ENCODE data around the gene HPX. TPM values are rescaled to one million over a fixed set of nuclear protein-coding genes. Genes with fewer than 3 reads are reported as not detected.

Gene HPX
- total and polyA plus RNA-seq, 2 of the 13 experiments (the other 11 are each of a cell fraction or from before 2014, with no cell fraction given) = 9.2 to 57.4 TPM

DNA sequence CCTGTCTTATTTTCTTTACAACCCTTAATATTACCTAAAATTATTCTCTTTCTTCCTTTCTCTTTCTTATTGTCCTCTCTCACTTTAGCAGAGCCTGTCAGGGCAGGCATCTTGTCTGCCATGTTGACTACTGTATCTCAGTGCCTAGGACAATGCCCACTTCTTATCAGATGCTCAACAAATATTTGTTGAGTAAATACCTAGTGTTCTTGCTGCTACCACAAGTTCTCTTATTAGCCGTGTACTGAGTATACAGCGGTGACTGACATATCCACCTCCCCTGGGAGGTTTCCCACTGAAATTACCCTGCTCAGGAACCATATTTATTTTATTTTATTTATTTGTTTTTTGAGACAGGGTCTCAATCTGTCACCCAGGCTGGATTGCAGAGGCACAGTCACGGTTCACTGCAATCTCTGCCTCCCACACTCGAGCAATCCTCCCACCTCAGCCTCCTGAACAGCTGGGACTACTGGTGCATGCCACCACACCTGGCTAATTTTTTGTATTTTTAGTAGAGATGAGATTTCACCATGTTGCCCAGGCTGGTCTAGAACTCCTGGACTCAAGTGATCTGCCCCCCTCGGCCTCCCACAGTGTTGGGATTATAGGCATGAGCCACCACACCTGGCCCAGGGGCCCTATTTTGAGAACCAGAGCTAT, 6.7 kb downstream of the HPX start (continued):
- TF ChIP-seq ZMYM4 (CRISPR knock-in tag; IDR thresholded peaks at IDR 0.05) = no peak
- TF ChIP-seq FOXM1 (CRISPR knock-in tag; IDR thresholded peaks at IDR 0.05) = no peak

DNA sequence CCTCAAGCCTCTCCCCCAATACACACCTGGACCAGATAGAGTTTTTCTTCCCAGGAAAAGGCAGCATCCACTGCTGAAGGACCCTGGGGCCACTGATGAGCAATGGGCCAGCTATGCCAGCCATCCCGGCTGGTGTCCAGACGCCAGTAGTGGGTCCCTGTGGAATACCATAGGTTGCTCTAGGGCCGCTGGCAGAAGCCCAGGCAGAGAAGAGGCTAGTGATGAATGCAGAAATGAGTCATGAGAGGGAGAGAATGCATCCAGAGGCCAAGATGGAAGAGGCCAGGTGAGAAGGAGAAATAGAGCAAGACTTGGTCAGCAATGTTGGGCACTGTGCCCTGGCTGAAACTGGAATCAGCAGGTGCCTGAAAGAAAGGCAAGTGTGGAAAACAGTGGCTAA, 8.9 kb downstream of the HPX start:
- H3K4me2 ChIP-seq (ENCODE audit: low read depth, low read length) = no peak overlapping the region
- H3K4me1 ChIP-seq (ENCODE audit: insufficient read depth, low read length) = 0 out of 2 replicates have a peak, but pooled peaks cover 4% of the 10 kb centered on the region
- no peaks in the 10 kb centered on the region for H3K36me3 ChIP-seq (replicated peaks in 1 of 2; ENCODE audit: control insufficient read depth in 1 of 2, insufficient read depth in 2 of 2, low read length in 2 of 2)
- DNase-seq (ENCODE audit: low spot score) (no peak), ATAC-seq (no peak), FAIRE-seq (no peak)
- no peak overlapping the region for H2AFZ ChIP-seq (ENCODE audit: low read length)
- no peaks in the 10 kb centered on the region for H3K79me2 ChIP-seq (ENCODE audit: insufficient read depth, low read length)
- intact Hi-C loops (cut with micrococcal nuclease; ENCODE audit: unreplicated experiment) = no loop called here
- H3K9ac ChIP-seq (ENCODE audit: insufficient read depth, low read depth, low read length) = no peak overlapping the region
- no peak overlapping the region for H3K27ac ChIP-seq (ENCODE audit: extremely low read length, insufficient read depth, low read length)
- ChIA-PET POLR2A (no interaction called here), CTCF (ENCODE audit: low intra/inter-chr PET ratio, low total read pairs) (no interaction called here)
- no TSS peak for BruUV-seq (replicated peaks)
- in situ Hi-C loops (cut with HindIII; ENCODE audit: extremely low pct_ligation_motif_present, low pct_unique_long_range_greater_than_20kb) = no loop called here
- no peaks in the 10 kb centered on the region for H4K20me1 ChIP-seq (ENCODE audit: insufficient read depth, low read length)
- no peak overlapping the region for H3K4me3 ChIP-seq (replicated peaks in 1 of 3; ENCODE audit: insufficient read depth in 1 of 3, low read depth in 2 of 3, low read length in 3 of 3)
- H3K27me3 ChIP-seq (ENCODE audit: control insufficient read depth in 1 of 2, insufficient read depth in 2 of 2, low read length in 2 of 2) = no peaks in the 10 kb centered on the region
- 90% methylated on average over 3 of the region's 3 CpGs for WGBS (ENCODE audit: low lambda C conversion rate)
- no peaks in the 10 kb centered on the region for H3K9me3 ChIP-seq (ENCODE audit: low read length)
- no peak for TF ChIP-seq ZNF501 (CRISPR knock-in tag; IDR thresholded peaks at IDR 0.05)
- no peak for TF ChIP-seq ZBTB1 (CRISPR knock-in tag; IDR thresholded peaks at IDR 0.05; ENCODE audit: borderline replicate concordance)
- TF ChIP-seq, protein P1, sequence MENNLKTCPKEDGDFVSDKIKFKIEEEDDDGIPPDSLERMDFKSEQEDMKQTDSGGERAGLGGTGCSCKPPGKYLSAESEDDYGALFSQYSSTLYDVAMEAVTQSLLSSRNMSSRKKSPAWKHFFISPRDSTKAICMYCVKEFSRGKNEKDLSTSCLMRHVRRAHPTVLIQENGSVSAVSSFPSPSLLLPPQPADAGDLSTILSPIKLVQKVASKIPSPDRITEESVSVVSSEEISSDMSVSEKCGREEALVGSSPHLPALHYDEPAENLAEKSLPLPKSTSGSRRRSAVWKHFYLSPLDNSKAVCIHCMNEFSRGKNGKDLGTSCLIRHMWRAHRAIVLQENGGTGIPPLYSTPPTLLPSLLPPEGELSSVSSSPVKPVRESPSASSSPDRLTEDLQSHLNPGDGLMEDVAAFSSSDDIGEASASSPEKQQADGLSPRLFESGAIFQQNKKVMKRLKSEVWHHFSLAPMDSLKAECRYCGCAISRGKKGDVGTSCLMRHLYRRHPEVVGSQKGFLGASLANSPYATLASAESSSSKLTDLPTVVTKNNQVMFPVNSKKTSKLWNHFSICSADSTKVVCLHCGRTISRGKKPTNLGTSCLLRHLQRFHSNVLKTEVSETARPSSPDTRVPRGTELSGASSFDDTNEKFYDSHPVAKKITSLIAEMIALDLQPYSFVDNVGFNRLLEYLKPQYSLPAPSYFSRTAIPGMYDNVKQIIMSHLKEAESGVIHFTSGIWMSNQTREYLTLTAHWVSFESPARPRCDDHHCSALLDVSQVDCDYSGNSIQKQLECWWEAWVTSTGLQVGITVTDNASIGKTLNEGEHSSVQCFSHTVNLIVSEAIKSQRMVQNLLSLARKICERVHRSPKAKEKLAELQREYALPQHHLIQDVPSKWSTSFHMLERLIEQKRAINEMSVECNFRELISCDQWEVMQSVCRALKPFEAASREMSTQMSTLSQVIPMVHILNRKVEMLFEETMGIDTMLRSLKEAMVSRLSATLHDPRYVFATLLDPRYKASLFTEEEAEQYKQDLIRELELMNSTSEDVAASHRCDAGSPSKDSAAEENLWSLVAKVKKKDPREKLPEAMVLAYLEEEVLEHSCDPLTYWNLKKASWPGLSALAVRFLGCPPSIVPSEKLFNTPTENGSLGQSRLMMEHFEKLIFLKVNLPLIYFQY (CRISPR knock-in tag; IDR thresholded peaks at IDR 0.05; ENCODE audit: borderline replicate concordance) = no peak
- TF ChIP-seq AKAP8 (CRISPR knock-in tag; IDR thresholded peaks at IDR 0.05) = no peak
- no peak for TF ChIP-seq FOXJ3 (CRISPR knock-in tag; IDR thresholded peaks at IDR 0.05; ENCODE audit: borderline replicate concordance)
- TF ChIP-seq SOX13 (IDR thresholded peaks at IDR 0.05) = no peak
- TF ChIP-seq SOX13 (CRISPR knock-in tag; conservative IDR thresholded peaks at IDR 0.05 in 1 of 2, IDR thresholded peaks at IDR 0.05 in 1 of 2) = no peak
- no peak for TF ChIP-seq TP53 (CRISPR knock-in tag; conservative IDR thresholded peaks at IDR 0.05)
- TF ChIP-seq, protein P2, sequence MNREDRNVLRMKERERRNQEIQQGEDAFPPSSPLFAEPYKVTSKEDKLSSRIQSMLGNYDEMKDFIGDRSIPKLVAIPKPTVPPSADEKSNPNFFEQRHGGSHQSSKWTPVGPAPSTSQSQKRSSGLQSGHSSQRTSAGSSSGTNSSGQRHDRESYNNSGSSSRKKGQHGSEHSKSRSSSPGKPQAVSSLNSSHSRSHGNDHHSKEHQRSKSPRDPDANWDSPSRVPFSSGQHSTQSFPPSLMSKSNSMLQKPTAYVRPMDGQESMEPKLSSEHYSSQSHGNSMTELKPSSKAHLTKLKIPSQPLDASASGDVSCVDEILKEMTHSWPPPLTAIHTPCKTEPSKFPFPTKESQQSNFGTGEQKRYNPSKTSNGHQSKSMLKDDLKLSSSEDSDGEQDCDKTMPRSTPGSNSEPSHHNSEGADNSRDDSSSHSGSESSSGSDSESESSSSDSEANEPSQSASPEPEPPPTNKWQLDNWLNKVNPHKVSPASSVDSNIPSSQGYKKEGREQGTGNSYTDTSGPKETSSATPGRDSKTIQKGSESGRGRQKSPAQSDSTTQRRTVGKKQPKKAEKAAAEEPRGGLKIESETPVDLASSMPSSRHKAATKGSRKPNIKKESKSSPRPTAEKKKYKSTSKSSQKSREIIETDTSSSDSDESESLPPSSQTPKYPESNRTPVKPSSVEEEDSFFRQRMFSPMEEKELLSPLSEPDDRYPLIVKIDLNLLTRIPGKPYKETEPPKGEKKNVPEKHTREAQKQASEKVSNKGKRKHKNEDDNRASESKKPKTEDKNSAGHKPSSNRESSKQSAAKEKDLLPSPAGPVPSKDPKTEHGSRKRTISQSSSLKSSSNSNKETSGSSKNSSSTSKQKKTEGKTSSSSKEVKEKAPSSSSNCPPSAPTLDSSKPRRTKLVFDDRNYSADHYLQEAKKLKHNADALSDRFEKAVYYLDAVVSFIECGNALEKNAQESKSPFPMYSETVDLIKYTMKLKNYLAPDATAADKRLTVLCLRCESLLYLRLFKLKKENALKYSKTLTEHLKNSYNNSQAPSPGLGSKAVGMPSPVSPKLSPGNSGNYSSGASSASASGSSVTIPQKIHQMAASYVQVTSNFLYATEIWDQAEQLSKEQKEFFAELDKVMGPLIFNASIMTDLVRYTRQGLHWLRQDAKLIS (CRISPR knock-in tag; IDR thresholded peaks at IDR 0.05) = no peak
- TF ChIP-seq PHB2 (IDR thresholded peaks at IDR 0.05; ENCODE audit: partially characterized antibody) = no peak
- TF ChIP-seq CBX2 (IDR thresholded peaks at IDR 0.05; ENCODE audit: low read depth, low read length) = no peak
- no peak for TF ChIP-seq CBX2 (CRISPR knock-in tag; IDR thresholded peaks at IDR 0.05; ENCODE audit: low read depth)
- TF ChIP-seq GATAD2A (CRISPR knock-in tag; IDR thresholded peaks at IDR 0.05) = no peak
- TF ChIP-seq CREM (IDR thresholded peaks at IDR 0.05) = no peak
- TF ChIP-seq CREM (CRISPR knock-in tag; IDR thresholded peaks at IDR 0.05) = no peak
- no peak for TF ChIP-seq FIP1L1 (IDR thresholded peaks at IDR 0.05; ENCODE audit: borderline replicate concordance, insufficient read depth, low read depth, low read length)

All from HepG2 (cell line).